ENCODE data around the gene GALNT2.

The GALNT2 gene

GRCh38 chr1:230222678-230223077, 155.6 kb downstream of the GALNT2 start:
- Histone ChIP-seq H3K36me3 (ENCODE audit: control insufficient read depth in 5 of 5, insufficient read depth in 5 of 5, low read length in 5 of 5) (no peaks in the 10 kb centered on the region), H3K9ac (ENCODE audit: low read length in 5 of 5) (no peak overlapping the region), H3K4me1 (ENCODE audit: control insufficient read depth in 5 of 5, insufficient read depth in 5 of 5, low read length in 5 of 5) (peaks cover 0 to 12% (median 8%) of the 10 kb centered on the region in 5 donors), H3K27me3 (ENCODE audit: control insufficient read depth in 5 of 5, insufficient read depth in 4 of 5, low read length in 5 of 5) (no peaks in the 10 kb centered on the region), H3K4me3 (ENCODE audit: low read depth in 1 of 5, low read length in 5 of 5) (no peak overlapping the region), H3K9me3 (ENCODE audit: control insufficient read depth in 5 of 5, low read length in 5 of 5) (no peaks in the 10 kb centered on the region), H3K27ac (ENCODE audit: low read depth, low read length) (no peak overlapping the region)

- H3K36me3 ChIP-seq (ENCODE audit: control insufficient read depth in 5 of 5, insufficient read depth in 5 of 5, low read length in 5 of 5), result no peaks in the 10 kb centered on the region
- H3K9ac ChIP-seq (ENCODE audit: low read length in 5 of 5), result no peak overlapping the region
- no peaks in the 10 kb centered on the region for H3K27me3 ChIP-seq (ENCODE audit: control insufficient read depth in 5 of 5, insufficient read depth in 4 of 5, low read length in 5 of 5)
- H3K27ac ChIP-seq (ENCODE audit: low read depth, low read length), result no peak overlapping the region
- H3K4me1 ChIP-seq (ENCODE audit: control insufficient read depth in 5 of 5, insufficient read depth in 5 of 5, low read length in 5 of 5), result peaks cover 0 to 10% (median 6%) of the 10 kb centered on the region in 5 donors
- H3K9me3 ChIP-seq (ENCODE audit: control insufficient read depth in 5 of 5, low read length in 5 of 5), result no peaks in the 10 kb centered on the region
- no peak overlapping the region for H3K4me3 ChIP-seq (ENCODE audit: low read depth in 1 of 5, low read length in 5 of 5)
These were observed 157.3 kb downstream of the GALNT2 start for GRCh38 chr1:230224101-230224960.

- no peaks in the 10 kb centered on the region for H3K9me3 ChIP-seq (ENCODE audit: control insufficient read depth in 5 of 5, low read length in 5 of 5)
- peaks cover 4 to 23% (median 16%) of the 10 kb centered on the region in 5 donors for H3K4me1 ChIP-seq (ENCODE audit: control insufficient read depth in 5 of 5, insufficient read depth in 5 of 5, low read length in 5 of 5)
- H3K27me3 ChIP-seq (ENCODE audit: control insufficient read depth in 5 of 5, insufficient read depth in 4 of 5, low read length in 5 of 5), result no peaks in the 10 kb centered on the region
- no peaks in the 10 kb centered on the region for H3K36me3 ChIP-seq (ENCODE audit: control insufficient read depth in 5 of 5, insufficient read depth in 5 of 5, low read length in 5 of 5)
- no peak overlapping the region for H3K9ac ChIP-seq (ENCODE audit: low read length in 5 of 5)
- H3K4me3 ChIP-seq (ENCODE audit: low read depth in 1 of 5, low read length in 5 of 5), result no peak overlapping the region
- H3K27ac ChIP-seq (ENCODE audit: low read depth, low read length), result no peak overlapping the region
These were observed 159.2 kb downstream of the GALNT2 start for GRCh38 chr1:230226007-230226800.

GRCh38 chr1:230226814-230227213, 159.8 kb downstream of the GALNT2 start:
- Histone ChIP-seq H3K9me3 (ENCODE audit: control insufficient read depth in 5 of 5, low read length in 5 of 5) (no peaks in the 10 kb centered on the region), H3K27me3 (ENCODE audit: control insufficient read depth in 5 of 5, insufficient read depth in 4 of 5, low read length in 5 of 5) (no peaks in the 10 kb centered on the region), H3K4me3 (ENCODE audit: low read depth in 1 of 5, low read length in 5 of 5) (no peak overlapping the region), H3K27ac (ENCODE audit: low read depth, low read length) (no peak overlapping the region), H3K36me3 (ENCODE audit: control insufficient read depth in 5 of 5, insufficient read depth in 5 of 5, low read length in 5 of 5) (no peaks in the 10 kb centered on the region), H3K9ac (ENCODE audit: low read length in 5 of 5) (no peak overlapping the region), H3K4me1 (ENCODE audit: control insufficient read depth in 5 of 5, insufficient read depth in 5 of 5, low read length in 5 of 5) (peaks cover 6 to 28% (median 22%) of the 10 kb centered on the region in 5 donors)

GRCh38 chr1:230228236-230228897, 161.3 kb downstream of the GALNT2 start:
- no peaks in the 10 kb centered on the region for H3K36me3 ChIP-seq (ENCODE audit: control insufficient read depth in 5 of 5, insufficient read depth in 5 of 5, low read length in 5 of 5)
- H3K4me1 ChIP-seq (ENCODE audit: control insufficient read depth in 5 of 5, insufficient read depth in 5 of 5, low read length in 5 of 5), result peaks cover 6 to 30% (median 28%) of the 10 kb centered on the region in 5 donors
- no peak overlapping the region for H3K27ac ChIP-seq (ENCODE audit: low read depth, low read length)
- H3K9ac ChIP-seq (ENCODE audit: low read length in 5 of 5), result no peak overlapping the region
- no peak overlapping the region for H3K4me3 ChIP-seq (ENCODE audit: low read depth in 1 of 5, low read length in 5 of 5)
- H3K27me3 ChIP-seq (ENCODE audit: control insufficient read depth in 5 of 5, insufficient read depth in 4 of 5, low read length in 5 of 5), result no peaks in the 10 kb centered on the region
- H3K9me3 ChIP-seq (ENCODE audit: control insufficient read depth in 5 of 5, low read length in 5 of 5), result no peaks in the 10 kb centered on the region

GRCh38 chr1:230230273-230230672, 163.2 kb downstream of the GALNT2 start:
- no peak overlapping the region for H3K9ac ChIP-seq (ENCODE audit: low read length in 5 of 5)
- H3K36me3 ChIP-seq (ENCODE audit: control insufficient read depth in 5 of 5, insufficient read depth in 5 of 5, low read length in 5 of 5), result no peaks in the 10 kb centered on the region
- no peaks in the 10 kb centered on the region for H3K27me3 ChIP-seq (ENCODE audit: control insufficient read depth in 5 of 5, insufficient read depth in 4 of 5, low read length in 5 of 5)
- H3K4me3 ChIP-seq (ENCODE audit: low read depth in 1 of 5, low read length in 5 of 5), result no peak overlapping the region
- H3K4me1 ChIP-seq (ENCODE audit: control insufficient read depth in 5 of 5, insufficient read depth in 5 of 5, low read length in 5 of 5), result peaks cover 6 to 30% (median 28%) of the 10 kb centered on the region in 5 donors
- H3K9me3 ChIP-seq (ENCODE audit: control insufficient read depth in 5 of 5, low read length in 5 of 5), result no peaks in the 10 kb centered on the region
- H3K27ac ChIP-seq (ENCODE audit: low read depth, low read length), result no peak overlapping the region

GRCh38 chr1:230230948-230231773, 164.1 kb downstream of the GALNT2 start:
- Histone ChIP-seq H3K9me3 (ENCODE audit: control insufficient read depth in 5 of 5, low read length in 5 of 5) (no peaks in the 10 kb centered on the region), H3K4me3 (ENCODE audit: low read depth in 1 of 5, low read length in 5 of 5) (peak overlapping the region; percentile 38 to 65 (median 50)), H3K9ac (ENCODE audit: low read length in 5 of 5) (no peak overlapping the region), H3K27ac (ENCODE audit: low read depth, low read length) (peak overlapping the region; percentile 83), H3K4me1 (ENCODE audit: control insufficient read depth in 5 of 5, insufficient read depth in 5 of 5, low read length in 5 of 5) (peaks cover 6 to 30% (median 28%) of the 10 kb centered on the region in 5 donors), H3K27me3 (ENCODE audit: control insufficient read depth in 5 of 5, insufficient read depth in 4 of 5, low read length in 5 of 5) (no peaks in the 10 kb centered on the region), H3K36me3 (ENCODE audit: control insufficient read depth in 5 of 5, insufficient read depth in 5 of 5, low read length in 5 of 5) (peaks cover 0 to 4% (median under 1%) of the 10 kb centered on the region in 5 donors)

GRCh38 chr1:230231774-230232145, 164.7 kb downstream of the GALNT2 start:
- H3K9me3 ChIP-seq (ENCODE audit: control insufficient read depth in 5 of 5, low read length in 5 of 5), result no peaks in the 10 kb centered on the region
- peak overlapping the region; percentile 83 for H3K27ac ChIP-seq (ENCODE audit: low read depth, low read length)
- no peaks in the 10 kb centered on the region for H3K27me3 ChIP-seq (ENCODE audit: control insufficient read depth in 5 of 5, insufficient read depth in 4 of 5, low read length in 5 of 5)
- H3K4me3 ChIP-seq (ENCODE audit: low read depth in 1 of 5, low read length in 5 of 5), result peak overlapping the region; percentile 38 to 67 (median 57)
- H3K36me3 ChIP-seq (ENCODE audit: control insufficient read depth in 5 of 5, insufficient read depth in 5 of 5, low read length in 5 of 5), result peaks cover 0 to 9% (median 7%) of the 10 kb centered on the region in 5 donors
- peaks cover 6 to 30% (median 28%) of the 10 kb centered on the region in 5 donors for H3K4me1 ChIP-seq (ENCODE audit: control insufficient read depth in 5 of 5, insufficient read depth in 5 of 5, low read length in 5 of 5)
- H3K9ac ChIP-seq (ENCODE audit: low read length in 5 of 5), result peak overlapping the region; percentile 3 to 79 (median 75)

- Histone ChIP-seq H3K4me1 (ENCODE audit: control insufficient read depth in 5 of 5, insufficient read depth in 5 of 5, low read length in 5 of 5) (peaks cover 6 to 30% (median 28%) of the 10 kb centered on the region in 5 donors), H3K4me3 (ENCODE audit: low read depth in 1 of 5, low read length in 5 of 5) (peak overlapping the region; percentile 38 to 67 (median 57)), H3K9me3 (ENCODE audit: control insufficient read depth in 5 of 5, low read length in 5 of 5) (no peaks in the 10 kb centered on the region), H3K36me3 (ENCODE audit: control insufficient read depth in 5 of 5, insufficient read depth in 5 of 5, low read length in 5 of 5) (peaks cover 1 to 13% (median 12%) of the 10 kb centered on the region in 5 donors), H3K27ac (ENCODE audit: low read depth, low read length) (peak overlapping the region; percentile 83), H3K27me3 (ENCODE audit: control insufficient read depth in 5 of 5, insufficient read depth in 4 of 5, low read length in 5 of 5) (no peaks in the 10 kb centered on the region), H3K9ac (ENCODE audit: low read length in 5 of 5) (peak overlapping the region; percentile 21 to 79 (median 75))
These were observed 165.3 kb downstream of the GALNT2 start for GRCh38 chr1:230232371-230232771.

Measured in subcutaneous abdominal adipose tissue (tissue), 5 donors.